ENCODE results near the gene ILK. TPM values are rescaled to one million over a fixed set of nuclear protein-coding genes. Genes with fewer than 3 reads are reported as not detected.

The ILK gene
- total and polyA plus RNA-seq, 2 experiments from 2014 or later = 114 to 126 TPM

- H3K4me1 ChIP-seq (ENCODE audit: insufficient read depth) = no peaks in the 10 kb centered on the region
These were observed 22.4 kb downstream of the ILK start for GRCh38 chr11:6625832-6626420.

GRCh38 chr11:6626971-6627761 lies 23.6 kb downstream of the ILK start:
- Histone ChIP-seq H3K36me3 (replicated peaks; ENCODE audit: insufficient read depth, low read depth) (no peaks in the 10 kb centered on the region), H3K27me3 (peaks cover 8% of the 10 kb centered on the region), H3K27ac (no peak overlapping the region), H2AFZ (no peak overlapping the region), H3K4me2 (no peak overlapping the region), H3K4me1 (ENCODE audit: insufficient read depth) (no peaks in the 10 kb centered on the region), H3K9me2 (replicated peaks; ENCODE audit: insufficient read depth) (no peaks in the 10 kb centered on the region), H3K4me3 (no peak overlapping the region), H4K20me1 (ENCODE audit: insufficient read depth, poor library complexity, severe bottlenecking) (no peaks in the 10 kb centered on the region), H3K79me2 (no peaks in the 10 kb centered on the region), H3K9me3 (ENCODE audit: low read depth) (no peaks in the 10 kb centered on the region)
- TF ChIP-seq EZH2 (IDR thresholded peaks at IDR 0.05; ENCODE audit: borderline replicate concordance) = no peak
- TF ChIP-seq CTCF (IDR thresholded peaks at IDR 0.05; ENCODE audit: poor library complexity) = no peak
- TF ChIP-seq EZH2phosphoT487 (IDR thresholded peaks at IDR 0.05; ENCODE audit: low read depth, severe bottlenecking, unreplicated experiment) = no peak
- WGBS (ENCODE audit: low lambda C conversion rate, missing lambda C conversion rate) = 97% methylated on average over 19 of the region's 19 CpGs
- DNase-seq (ENCODE audit: low spot score) = no peak

More at GRCh38 chr11:6625832-6626420, 22.4 kb downstream of the ILK start:
- no peak for DNase-seq (ENCODE audit: low spot score)
- H3K27ac ChIP-seq = no peak overlapping the region
- no peak overlapping the region for H3K4me3 ChIP-seq
- no peaks in the 10 kb centered on the region for H3K9me3 ChIP-seq (ENCODE audit: low read depth)
- H3K4me2 ChIP-seq = no peak overlapping the region
- no peak overlapping the region for H2AFZ ChIP-seq
- H4K20me1 ChIP-seq (ENCODE audit: insufficient read depth, poor library complexity, severe bottlenecking) = no peaks in the 10 kb centered on the region
- no peaks in the 10 kb centered on the region for H3K9me2 ChIP-seq (replicated peaks; ENCODE audit: insufficient read depth)
- H3K79me2 ChIP-seq = no peaks in the 10 kb centered on the region
- 94% methylated on average over 17 of the region's 17 CpGs for WGBS (ENCODE audit: low lambda C conversion rate, missing lambda C conversion rate)
- H3K36me3 ChIP-seq (replicated peaks; ENCODE audit: insufficient read depth, low read depth) = no peaks in the 10 kb centered on the region
- peaks cover 7% of the 10 kb centered on the region for H3K27me3 ChIP-seq
- no peak for TF ChIP-seq EZH2phosphoT487 (IDR thresholded peaks at IDR 0.05; ENCODE audit: low read depth, severe bottlenecking, unreplicated experiment)

- Histone ChIP-seq H3K79me2 (no peaks in the 10 kb centered on the region), H3K4me1 (ENCODE audit: insufficient read depth) (no peaks in the 10 kb centered on the region), H3K27ac (no peak overlapping the region), H3K36me3 (replicated peaks; ENCODE audit: insufficient read depth, low read depth) (no peaks in the 10 kb centered on the region), H3K27me3 (peaks cover 8% of the 10 kb centered on the region), H3K4me3 (no peak overlapping the region), H4K20me1 (ENCODE audit: insufficient read depth, poor library complexity, severe bottlenecking) (no peaks in the 10 kb centered on the region), H3K9me2 (replicated peaks; ENCODE audit: insufficient read depth) (no peaks in the 10 kb centered on the region), H3K4me2 (no peak overlapping the region), H3K9me3 (ENCODE audit: low read depth) (no peaks in the 10 kb centered on the region), H2AFZ (no peak overlapping the region)
- 82% methylated on average over 2 of the region's 2 CpGs for WGBS (ENCODE audit: low lambda C conversion rate, missing lambda C conversion rate)
- DNase-seq (ENCODE audit: low spot score) = no peak
- TF ChIP-seq EZH2phosphoT487 (IDR thresholded peaks at IDR 0.05; ENCODE audit: low read depth, severe bottlenecking, unreplicated experiment) = no peak
- no peak for TF ChIP-seq EZH2 (IDR thresholded peaks at IDR 0.05; ENCODE audit: borderline replicate concordance)
- no peak for TF ChIP-seq CTCF (IDR thresholded peaks at IDR 0.05; ENCODE audit: poor library complexity)
These were observed 24.2 kb downstream of the ILK start for GRCh38 chr11:6627762-6628241.

- no peak for DNase-seq (ENCODE audit: low spot score)
- H3K4me1 ChIP-seq (ENCODE audit: insufficient read depth) = no peaks in the 10 kb centered on the region
These were observed 25.0 kb downstream of the ILK start for GRCh38 chr11:6628526-6628925.

More at GRCh38 chr11:6628526-6628925, 25.0 kb downstream of the ILK start:
- no peaks in the 10 kb centered on the region for H3K79me2 ChIP-seq
- H3K9me3 ChIP-seq (ENCODE audit: low read depth) = no peaks in the 10 kb centered on the region
- no peak overlapping the region for H3K4me2 ChIP-seq
- no peak for TF ChIP-seq CTCF (IDR thresholded peaks at IDR 0.05; ENCODE audit: poor library complexity)
- TF ChIP-seq EZH2phosphoT487 (IDR thresholded peaks at IDR 0.05; ENCODE audit: low read depth, severe bottlenecking, unreplicated experiment) = no peak
- no peak for TF ChIP-seq EZH2 (IDR thresholded peaks at IDR 0.05; ENCODE audit: borderline replicate concordance)
- H3K9me2 ChIP-seq (replicated peaks; ENCODE audit: insufficient read depth) = no peaks in the 10 kb centered on the region
- H4K20me1 ChIP-seq (ENCODE audit: insufficient read depth, poor library complexity, severe bottlenecking) = no peaks in the 10 kb centered on the region
- H3K36me3 ChIP-seq (replicated peaks; ENCODE audit: insufficient read depth, low read depth) = no peaks in the 10 kb centered on the region
- WGBS (ENCODE audit: low lambda C conversion rate, missing lambda C conversion rate) = 97% methylated on average over 4 of the region's 4 CpGs
- no peak overlapping the region for H3K4me3 ChIP-seq
- peaks cover 8% of the 10 kb centered on the region for H3K27me3 ChIP-seq
- H2AFZ ChIP-seq = no peak overlapping the region
- no peak overlapping the region for H3K27ac ChIP-seq
